Chondrocyte (in vitro differentiated cells): ENCODE measurements around the gene UBTD2. TPM values are rescaled to one million over a fixed set of nuclear protein-coding genes. Genes with fewer than 3 reads are reported as not detected.
"Not testable (repeated sequence)": the region's sequence is repeated elsewhere in the genome, so short reads cannot be mapped to it uniquely, and the experiment has no call there.

Experiments used
- DNase-seq: peaks from one replicate; pipeline ENCODE4 v3.0.0; 2021; ENCODE audit warnings: mixed read lengths, low spot score
- H3K27ac Mint-ChIP-seq: one replicate; pipeline ENCODE4 v1.8.0; 2021; ENCODE audit warnings: mild to moderate bottlenecking, moderate library complexity, mixed read lengths; ENCODE audit not compliant: unreplicated experiment
- H3K27me3 Mint-ChIP-seq: 2 replicates; pipeline ENCODE4 v1.8.0; 2021; ENCODE audit warnings: low read depth, mixed read lengths
- H3K36me3 Mint-ChIP-seq: 2 replicates; pipeline ENCODE4 v1.8.0; 2021; ENCODE audit warnings: low read depth, mixed read lengths
- H3K4me1 Mint-ChIP-seq: 2 replicates; pipeline ENCODE4 v1.8.0; 2021; ENCODE audit warnings: low read depth, mild to moderate bottlenecking, mixed read lengths
- H3K4me3 Mint-ChIP-seq: one replicate; pipeline ENCODE4 v1.8.0; 2021; ENCODE audit warnings: mild to moderate bottlenecking, moderate library complexity, mixed read lengths; ENCODE audit not compliant: unreplicated experiment
- H3K9me3 Mint-ChIP-seq: 2 replicates; pipeline ENCODE4 v1.8.0; 2021; ENCODE audit warnings: low read depth, mixed read lengths
- CTCF ChIP-seq: fragments of 200-600 bp; sonication (generic); IDR thresholded peaks from 2 replicates; pipeline ENCODE4 v1.5.0; 2021; ENCODE audit warnings: antibody characterized with exemption, mild to moderate bottlenecking, moderate library complexity
- total RNA-seq: library from RNA; stranded (reverse); gene quantifications from 3 replicates; pipeline ENCODE4 v1.2.1, GENCODE V29; 2021

Gene UBTD2
- total RNA-seq, 1 donor from 2014 or later = 38.4 TPM

GRCh38 chr5:172288465-172288864 is 4.9 kb upstream of the UBTD2 start:
- Mint-ChIP-seq H3K4me3 (no peak overlapping the region), H3K9me3 (no peaks in the 10 kb centered on the region), H3K27ac (no peak overlapping the region), H3K27me3 (no peaks in the 10 kb centered on the region), H3K4me1 (peaks cover 14% of the 10 kb centered on the region), H3K36me3 (no peaks in the 10 kb centered on the region)
- no peak for DNase-seq
- no peak for TF ChIP-seq CTCF

- H3K4me1 Mint-ChIP-seq = peaks cover 18% of the 10 kb centered on the region
- H3K4me3 Mint-ChIP-seq, DNase-seq, H3K36me3 Mint-ChIP-seq, H3K9me3 Mint-ChIP-seq, H3K27me3 Mint-ChIP-seq, H3K27ac Mint-ChIP-seq: not testable (repeated sequence)
Measured at GRCh38 chr5:172287140-172287539, 3.6 kb upstream of the UBTD2 start.

GRCh38 chr5:172285226-172286143 is 1.9 kb upstream of the UBTD2 start:
- Mint-ChIP-seq H3K4me1 (peaks cover 34% of the 10 kb centered on the region), H3K9me3 (no peaks in the 10 kb centered on the region), H3K36me3 (no peaks in the 10 kb centered on the region), H3K27ac (no peak overlapping the region), H3K4me3 (peak overlapping the region; percentile 88), H3K27me3 (no peaks in the 10 kb centered on the region)
- DNase-seq = no peak
- TF ChIP-seq CTCF = no peak

GRCh38 chr5:172284611-172284980 is 1.0 kb upstream of the UBTD2 start:
- TF ChIP-seq CTCF = no peak
- peak overlapping the region; percentile 88 for H3K4me3 Mint-ChIP-seq
- no peaks in the 10 kb centered on the region for H3K27me3 Mint-ChIP-seq
- peak overlapping the region; percentile 91 for H3K27ac Mint-ChIP-seq
- H3K4me1 Mint-ChIP-seq = peaks cover 42% of the 10 kb centered on the region
- H3K9me3 Mint-ChIP-seq = no peaks in the 10 kb centered on the region
- no peak for DNase-seq
- no peaks in the 10 kb centered on the region for H3K36me3 Mint-ChIP-seq

- Mint-ChIP-seq H3K27ac (peak overlapping the region; percentile 91), H3K27me3 (no peaks in the 10 kb centered on the region), H3K36me3 (no peaks in the 10 kb centered on the region), H3K4me1 (peaks cover 44% of the 10 kb centered on the region), H3K9me3 (no peaks in the 10 kb centered on the region), H3K4me3 (peak overlapping the region; percentile 88)
- no peak for TF ChIP-seq CTCF
- DNase-seq = no peak
Measured at GRCh38 chr5:172283862-172284610, 472 bp upstream of the UBTD2 start.
